Thoracic aorta (tissue), 2 donors: Measurements from ENCODE around the gene RPSA. TPM values are rescaled to one million over a fixed set of nuclear protein-coding genes. Genes with fewer than 3 reads are reported as not detected.

Experiments
- ATAC-seq: fragments of 150-250 bp; one replicate; pipeline ENCODE4 v1.8.0; 2017; ENCODE audit warnings: low read depth; ENCODE audit not compliant: insufficient number of reproducible peaks, low FRiP score
- DNase-seq: peaks from one replicate; pipeline ENCODE4 v3.0.0-alpha.2; 2020; ENCODE audit warnings: low spot score
- H3K27ac ChIP-seq, 2 donors: fragments of 200-600 bp; sonication (generic); 1 replicate in 1 of 2; 2 replicates in 1 of 2; pipeline ENCODE4 v1.5.1; 2016; ENCODE audit warnings: mild to moderate bottlenecking in 2 of 2, moderate library complexity in 2 of 2
- H3K27me3 ChIP-seq: fragments of 200-600 bp; sonication (generic); replicated peaks from 2 replicates; pipeline ENCODE4 v1.6.0; 2016; ENCODE audit warnings: mild to moderate bottlenecking; ENCODE audit not compliant: insufficient read depth
- H3K36me3 ChIP-seq: fragments of 200-600 bp; sonication (generic); one replicate; pipeline ENCODE4 v1.5.1; 2016
- H3K4me1 ChIP-seq, 2 donors: fragments of 200-600 bp; sonication (generic); 1 replicate in 1 of 2; 2 replicates in 1 of 2; pipeline versions ENCODE4 v1.5.1 to v1.6.0; 2016; ENCODE audit warnings: low read depth in 2 of 2, mild to moderate bottlenecking in 1 of 2; ENCODE audit not compliant: control insufficient read depth in 1 of 2
- H3K4me3 ChIP-seq: fragments of 200-600 bp; sonication (generic); 2 replicates; pipeline ENCODE4 v1.5.1; 2016; ENCODE audit warnings: mild to moderate bottlenecking
- H3K9me3 ChIP-seq: fragments of 200-600 bp; sonication (generic); 2 replicates; pipeline ENCODE4 v1.5.1; 2016
- total RNA-seq, 2 donors: library from RNA; depleted of rRNA; stranded (reverse); fragments of >200 nt; gene quantifications; one replicate each; pipeline versions ENCODE4 v1.1.0 to v1.2.3, GENCODE V29; 2016
- TF ChIP-seq, protein P1 (sequence below): fragments of 200-600 bp; sonication (generic); IDR thresholded peaks from one replicate; pipeline ENCODE4 v1.5.1; 2019; ENCODE audit warnings: antibody characterized with exemption

Gene RPSA
- total RNA-seq, 2 donors from 2014 or later: 429 to 480 TPM

- no peaks in the 10 kb centered on the region for H3K27me3 ChIP-seq
- no peak for ATAC-seq
- no peak overlapping the region for H3K4me3 ChIP-seq
- no peaks in the 10 kb centered on the region for H3K4me1 ChIP-seq
- H3K27ac ChIP-seq: no peak overlapping the region
- TF ChIP-seq, protein P1, sequence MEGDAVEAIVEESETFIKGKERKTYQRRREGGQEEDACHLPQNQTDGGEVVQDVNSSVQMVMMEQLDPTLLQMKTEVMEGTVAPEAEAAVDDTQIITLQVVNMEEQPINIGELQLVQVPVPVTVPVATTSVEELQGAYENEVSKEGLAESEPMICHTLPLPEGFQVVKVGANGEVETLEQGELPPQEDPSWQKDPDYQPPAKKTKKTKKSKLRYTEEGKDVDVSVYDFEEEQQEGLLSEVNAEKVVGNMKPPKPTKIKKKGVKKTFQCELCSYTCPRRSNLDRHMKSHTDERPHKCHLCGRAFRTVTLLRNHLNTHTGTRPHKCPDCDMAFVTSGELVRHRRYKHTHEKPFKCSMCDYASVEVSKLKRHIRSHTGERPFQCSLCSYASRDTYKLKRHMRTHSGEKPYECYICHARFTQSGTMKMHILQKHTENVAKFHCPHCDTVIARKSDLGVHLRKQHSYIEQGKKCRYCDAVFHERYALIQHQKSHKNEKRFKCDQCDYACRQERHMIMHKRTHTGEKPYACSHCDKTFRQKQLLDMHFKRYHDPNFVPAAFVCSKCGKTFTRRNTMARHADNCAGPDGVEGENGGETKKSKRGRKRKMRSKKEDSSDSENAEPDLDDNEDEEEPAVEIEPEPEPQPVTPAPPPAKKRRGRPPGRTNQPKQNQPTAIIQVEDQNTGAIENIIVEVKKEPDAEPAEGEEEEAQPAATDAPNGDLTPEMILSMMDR: no peak
- H3K9me3 ChIP-seq: no peaks in the 10 kb centered on the region
- H3K36me3 ChIP-seq: no peaks in the 10 kb centered on the region
- no peak for DNase-seq
These were observed 22.3 kb downstream of the RPSA start for GRCh38 chr3:39428745-39429201.

GRCh38 chr3:39429466-39429865, 22.9 kb downstream of the RPSA start:
- H3K36me3 ChIP-seq: no peaks in the 10 kb centered on the region
- TF ChIP-seq, protein P1: no peak
- no peak for ATAC-seq
- H3K4me1 ChIP-seq: no peaks in the 10 kb centered on the region
- no peak for DNase-seq
- H3K27ac ChIP-seq: no peak overlapping the region
- no peaks in the 10 kb centered on the region for H3K9me3 ChIP-seq
- H3K4me3 ChIP-seq: no peak overlapping the region
- no peaks in the 10 kb centered on the region for H3K27me3 ChIP-seq

DNA sequence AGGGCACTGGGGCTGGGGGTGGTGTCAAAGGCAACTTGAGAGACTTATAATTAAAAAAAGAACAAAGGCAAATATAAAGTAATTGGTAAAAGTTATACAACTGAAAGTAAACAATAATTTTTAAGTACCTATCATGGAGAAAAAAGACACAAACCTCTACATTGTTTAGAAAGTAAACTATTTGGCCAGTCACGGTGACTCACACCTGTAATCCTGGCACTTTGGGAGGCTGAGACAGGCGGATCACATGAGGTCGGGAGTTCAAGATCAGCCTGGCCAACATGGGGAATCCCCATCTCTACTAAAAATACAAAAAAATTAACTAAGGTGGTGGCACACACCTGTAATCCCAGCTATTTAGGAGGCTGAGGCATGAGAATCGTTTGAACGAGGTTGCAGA, 25.8 kb downstream of the RPSA start:
- H3K4me3 ChIP-seq: no peak overlapping the region
- DNase-seq (no peak), ATAC-seq (no peak)
- H3K9me3 ChIP-seq: no peaks in the 10 kb centered on the region
- H3K4me1 ChIP-seq: no peaks in the 10 kb centered on the region
- no peaks in the 10 kb centered on the region for H3K27me3 ChIP-seq
- TF ChIP-seq, protein P1: no peak
- no peaks in the 10 kb centered on the region for H3K36me3 ChIP-seq
- no peak overlapping the region for H3K27ac ChIP-seq

GRCh38 chr3:39433642-39434041, 27.1 kb downstream of the RPSA start:
- TF ChIP-seq, protein P1: no peak
- Histone ChIP-seq H3K4me1 (no peaks in the 10 kb centered on the region), H3K4me3 (peak overlapping the region; percentile 41), H3K36me3 (no peaks in the 10 kb centered on the region), H3K27me3 (no peaks in the 10 kb centered on the region), H3K9me3 (no peaks in the 10 kb centered on the region), H3K27ac (no peak overlapping the region)
- DNase-seq (no peak), ATAC-seq (no peak)

DNA sequence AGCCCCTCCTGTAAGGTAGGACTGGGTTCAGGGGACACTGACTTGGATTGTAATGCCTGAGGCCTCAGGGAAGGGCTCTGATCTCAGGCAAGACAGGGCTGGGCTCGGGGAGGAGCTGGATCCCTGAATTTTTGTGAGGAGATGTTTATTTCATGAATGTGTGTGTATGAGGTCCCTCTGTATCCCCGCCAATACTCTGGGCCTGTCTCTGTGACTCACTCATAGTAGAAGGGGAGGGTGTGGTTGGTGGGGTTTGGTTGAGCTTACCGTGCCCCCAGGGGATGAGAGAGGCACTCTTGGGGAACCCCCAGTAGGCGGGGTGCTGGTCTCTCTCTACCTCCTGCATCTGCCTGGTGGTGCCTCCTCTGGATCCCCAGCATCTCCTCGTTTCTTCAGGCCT, 28.1 kb downstream of the RPSA start:
- Histone ChIP-seq H3K36me3 (no peaks in the 10 kb centered on the region), H3K27ac (no peak overlapping the region), H3K4me3 (no peak overlapping the region), H3K27me3 (no peaks in the 10 kb centered on the region), H3K4me1 (no peaks in the 10 kb centered on the region), H3K9me3 (no peaks in the 10 kb centered on the region)
- no peak for DNase-seq
- no peak for ATAC-seq
- TF ChIP-seq, protein P1: no peak
